ENCODE results near the gene TRIO. TPM values are rescaled to one million over a fixed set of nuclear protein-coding genes. Genes with fewer than 3 reads are reported as not detected.
A peak's percentile ranks its signal among the peaks of the same experiment; 100 is the strongest.

Gene TRIO
- total RNA-seq, 1 experiment from 2014 or later = 211 TPM

DNA sequence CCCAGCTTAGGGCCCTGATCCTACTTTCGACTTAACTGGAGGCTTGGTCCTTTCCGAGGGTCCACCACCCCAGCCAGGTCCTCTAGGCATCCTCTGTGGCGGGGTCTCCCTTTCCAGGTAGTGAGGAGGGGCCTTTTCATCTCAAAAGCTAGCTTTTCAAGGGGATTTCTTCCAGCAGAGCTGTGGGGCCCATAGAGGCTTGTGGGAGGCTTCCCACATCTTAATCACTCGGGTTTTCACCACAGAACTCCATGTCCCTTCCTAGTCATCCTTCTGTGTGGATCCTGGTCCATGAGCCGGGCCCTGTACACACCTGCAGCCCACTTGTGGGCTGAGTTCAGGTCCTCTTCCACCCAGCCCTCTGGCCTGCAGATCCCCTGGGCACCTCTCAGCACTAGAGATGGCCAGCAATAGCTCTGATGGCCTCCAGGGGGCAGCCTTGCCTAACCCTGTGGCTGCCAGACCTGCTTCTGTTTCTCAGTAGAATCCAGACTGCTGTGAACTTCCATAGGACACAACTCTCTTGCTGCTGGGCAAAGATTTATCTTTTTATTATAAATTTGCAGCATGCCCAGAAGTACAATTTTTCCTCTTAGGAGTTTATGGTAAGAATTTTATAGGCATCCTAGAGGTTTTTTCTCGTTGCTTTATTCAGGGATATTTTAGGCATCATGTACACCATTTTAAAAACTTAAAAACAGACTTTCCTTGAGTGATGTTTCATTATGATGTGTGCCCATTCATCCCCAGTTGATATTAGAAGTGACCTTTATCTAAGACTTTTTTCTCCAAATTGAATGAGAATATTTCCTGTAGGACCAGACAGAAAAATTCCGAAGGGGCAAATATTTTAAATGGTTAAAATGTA lies 208.9 kb downstream of the TRIO start:
- intact Hi-C loops (cut with micrococcal nuclease) = loop anchor here (5.0 kb wide), 1 partner anchor 375 kb away; no protein-coding TSS in a partner anchor
- CTCF ChIA-PET = interaction anchor here (0.7 to 1.4 kb wide), 2 partner anchors 14 to 296 kb away, joined by 3 to 14 read pairs; no protein-coding TSS in a partner anchor
- H3K4me3 ChIP-seq (ENCODE audit: low read length) = no peak overlapping the region
- POLR2A ChIA-PET (ENCODE audit: unreplicated experiment) = no interaction called here
- peaks cover 62% of the 10 kb centered on the region for H3K36me3 ChIP-seq (ENCODE audit: low read depth, low read length)
- BruUV-seq (replicated peaks) = no TSS peak
- no peaks in the 10 kb centered on the region for H3K27me3 ChIP-seq (ENCODE audit: low read length)
- H3K9me3 ChIP-seq (ENCODE audit: low read length) = no peaks in the 10 kb centered on the region
- no peaks in the 10 kb centered on the region for H3F3A ChIP-seq (ENCODE audit: low read length, unreplicated experiment)
- H4K20me1 ChIP-seq (ENCODE audit: low read length) = peaks cover 24% of the 10 kb centered on the region
- no peak overlapping the region for H2AFZ ChIP-seq (ENCODE audit: low read length)
- no peak overlapping the region for H3K9ac ChIP-seq (ENCODE audit: low read length)
- TF ChIP-seq, protein P1, sequence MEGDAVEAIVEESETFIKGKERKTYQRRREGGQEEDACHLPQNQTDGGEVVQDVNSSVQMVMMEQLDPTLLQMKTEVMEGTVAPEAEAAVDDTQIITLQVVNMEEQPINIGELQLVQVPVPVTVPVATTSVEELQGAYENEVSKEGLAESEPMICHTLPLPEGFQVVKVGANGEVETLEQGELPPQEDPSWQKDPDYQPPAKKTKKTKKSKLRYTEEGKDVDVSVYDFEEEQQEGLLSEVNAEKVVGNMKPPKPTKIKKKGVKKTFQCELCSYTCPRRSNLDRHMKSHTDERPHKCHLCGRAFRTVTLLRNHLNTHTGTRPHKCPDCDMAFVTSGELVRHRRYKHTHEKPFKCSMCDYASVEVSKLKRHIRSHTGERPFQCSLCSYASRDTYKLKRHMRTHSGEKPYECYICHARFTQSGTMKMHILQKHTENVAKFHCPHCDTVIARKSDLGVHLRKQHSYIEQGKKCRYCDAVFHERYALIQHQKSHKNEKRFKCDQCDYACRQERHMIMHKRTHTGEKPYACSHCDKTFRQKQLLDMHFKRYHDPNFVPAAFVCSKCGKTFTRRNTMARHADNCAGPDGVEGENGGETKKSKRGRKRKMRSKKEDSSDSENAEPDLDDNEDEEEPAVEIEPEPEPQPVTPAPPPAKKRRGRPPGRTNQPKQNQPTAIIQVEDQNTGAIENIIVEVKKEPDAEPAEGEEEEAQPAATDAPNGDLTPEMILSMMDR (conservative IDR thresholded peaks at IDR 0.05; ENCODE audit: low read depth, low read length) = peak; percentile 98
- no peak for TF ChIP-seq EZH2phosphoT487 (IDR thresholded peaks at IDR 0.05; ENCODE audit: borderline replicate concordance, low read length)
- H3K4me2 ChIP-seq (ENCODE audit: low read length) = no peak overlapping the region
- no peaks in the 10 kb centered on the region for H3K9me2 ChIP-seq (replicated peaks; ENCODE audit: low read length)
- peak; percentile 80 for DNase-seq
- no peak overlapping the region for H3K27ac ChIP-seq (ENCODE audit: low read length)
- H3K4me1 ChIP-seq (ENCODE audit: insufficient read depth, low read length) = no peaks in the 10 kb centered on the region
- peak; percentile 96 for ATAC-seq
- H3K79me2 ChIP-seq (ENCODE audit: low read length) = peaks cover 68% of the 10 kb centered on the region

DNA sequence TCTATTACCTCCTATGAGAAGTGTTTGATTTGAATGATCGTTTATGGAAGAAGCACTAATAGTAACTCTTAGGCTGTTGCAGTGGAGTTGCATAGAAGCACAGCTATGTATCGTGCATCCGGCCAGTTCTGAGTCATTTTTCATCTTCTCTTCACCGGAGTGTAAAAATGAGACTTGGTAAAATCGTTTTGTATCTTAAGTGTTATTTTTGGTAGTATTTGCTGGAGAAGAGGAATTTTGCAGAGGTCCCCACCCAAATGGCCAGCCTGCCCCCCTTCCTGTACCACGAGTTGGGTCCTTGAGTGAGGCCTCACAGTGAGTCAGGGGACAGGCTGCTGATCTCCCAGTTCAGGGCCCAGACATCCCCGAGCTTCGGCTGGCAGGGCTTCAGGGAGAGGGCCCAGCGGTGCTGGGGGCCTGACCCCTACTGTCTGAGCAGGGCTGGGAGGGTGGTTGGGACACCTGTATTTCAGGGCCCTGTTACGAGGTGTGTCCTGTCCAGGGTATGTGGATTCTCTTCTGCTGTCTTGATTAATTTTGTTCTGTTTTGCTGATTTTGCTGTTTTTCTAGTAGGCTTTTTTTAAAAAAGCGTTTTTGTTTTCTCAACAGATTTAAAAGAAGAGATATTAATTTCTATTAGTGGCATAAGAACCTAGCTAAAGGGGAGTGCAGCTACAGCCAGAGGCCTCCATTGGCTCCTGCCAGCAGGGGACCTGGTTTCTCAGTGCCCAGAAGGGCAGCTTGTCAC lies 210.8 kb downstream of the TRIO start:
- TF ChIP-seq EZH2phosphoT487 (IDR thresholded peaks at IDR 0.05; ENCODE audit: borderline replicate concordance, low read length) (no peak), EZH2 (IDR thresholded peaks at IDR 0.05; ENCODE audit: low read length, unreplicated experiment) (no peak)
- TF ChIP-seq, protein P1 (conservative IDR thresholded peaks at IDR 0.05; ENCODE audit: low read depth, low read length) = no peak
- BruUV-seq (replicated peaks) = no TSS peak
- peaks cover 61% of the 10 kb centered on the region for H3K79me2 ChIP-seq (ENCODE audit: low read length)

More for the DNA sequence above, 210.8 kb downstream of the TRIO start:
- Histone ChIP-seq H3K27ac (ENCODE audit: low read length) (no peak overlapping the region), H3K36me3 (ENCODE audit: low read depth, low read length) (peaks cover 58% of the 10 kb centered on the region), H3K4me2 (ENCODE audit: low read length) (no peak overlapping the region), H3K4me1 (ENCODE audit: insufficient read depth, low read length) (no peaks in the 10 kb centered on the region), H3F3A (ENCODE audit: low read length, unreplicated experiment) (no peaks in the 10 kb centered on the region), H3K9me3 (ENCODE audit: low read length) (no peaks in the 10 kb centered on the region), H3K9ac (ENCODE audit: low read length) (no peak overlapping the region), H3K9me2 (replicated peaks; ENCODE audit: low read length) (no peaks in the 10 kb centered on the region), H2AFZ (ENCODE audit: low read length) (no peak overlapping the region), H3K27me3 (ENCODE audit: low read length) (no peaks in the 10 kb centered on the region), H3K4me3 (ENCODE audit: low read length) (no peak overlapping the region), H4K20me1 (ENCODE audit: low read length) (peaks cover 24% of the 10 kb centered on the region)
- ChIA-PET POLR2A (ENCODE audit: unreplicated experiment) (no interaction called here), CTCF (no interaction called here)
- ATAC-seq (no peak), DNase-seq (no peak)
- intact Hi-C loops (cut with micrococcal nuclease) = loop anchor here (5.0 kb wide), 1 partner anchor 377 kb away; no protein-coding TSS in a partner anchor
